A549 (cell line): ENCODE results near the gene KIAA1671.

Experiments used
- CTCF ChIP-seq: fragments of >200 bp; sonication (Bioruptor Twin); formaldehyde crosslinking; IDR thresholded peaks from 3 replicates; pipeline ENCODE4 v1.5.1; 2016
- JUN ChIP-seq, 2 experiments: fragments of >200 bp; sonication (Bioruptor Twin); formaldehyde crosslinking; IDR thresholded peaks; 2 replicates in 1 of 2; 3 replicates in 1 of 2; pipeline ENCODE4 v1.6.1; 2016 to 2017
- MAX ChIP-seq: IDR thresholded peaks from 2 replicates; pipeline ENCODE4 v1.6.1; 2012
- POLR2A ChIP-seq: IDR thresholded peaks from 2 replicates; pipeline ENCODE4 v1.6.1; 2012; ENCODE audit warnings: mild to moderate bottlenecking, low read length
- RAD21 ChIP-seq, 2 experiments: fragments of >200 bp in 1 of 2; sonication (Bioruptor Twin) in 1 of 2; formaldehyde crosslinking in 1 of 2; IDR thresholded peaks in 1 of 2; conservative IDR thresholded peaks in 1 of 2; 2 replicates in 1 of 2; 3 replicates in 1 of 2; pipeline ENCODE4 v1.6.1; 2012 to 2018; ENCODE audit warnings: inconsistent platforms in 1 of 2
- RFX5 ChIP-seq: fragments of 450-650 bp; IDR thresholded peaks from 2 replicates; pipeline ENCODE4 v1.7.1; 2014; ENCODE audit warnings: antibody characterized with exemption, mild to moderate bottlenecking, moderate library complexity
- SMC3 ChIP-seq: fragments of >200 bp; sonication (Bioruptor Twin); formaldehyde crosslinking; IDR thresholded peaks from 3 replicates; pipeline ENCODE4 v1.6.1; 2018; ENCODE audit warnings: inconsistent platforms
- USF2 ChIP-seq: fragments of 450-650 bp; IDR thresholded peaks from 2 replicates; pipeline ENCODE4 v1.6.1; 2014; ENCODE audit warnings: antibody characterized with exemption

- TF ChIP-seq MAX (no peak), USF2 (no peak), SMC3 (no peak), RAD21 (conservative IDR thresholded peaks at IDR 0.05 in 1 of 2, IDR thresholded peaks at IDR 0.05 in 1 of 2) (no peak), RFX5 (no peak), POLR2A (no peak), JUN (IDR thresholded peaks at IDR 0.05) (no peak), CTCF (no peak)
Measured at GRCh38 chr22:24996420-24996952, 44.0 kb downstream of the KIAA1671 start.
